Ureter (tissue), 1 donor: ENCODE results near the gene ERG28. TPM values are rescaled to one million over a fixed set of nuclear protein-coding genes. Genes with fewer than 3 reads are reported as not detected.
A peak's percentile ranks its signal among the peaks of the same experiment; 100 is the strongest.
"Not testable (repeated sequence)": the region's sequence is repeated elsewhere in the genome, so short reads cannot be mapped to it uniquely, and the experiment has no call there.

ENCODE experiments used
- DNase-seq: peaks from one replicate; pipeline ENCODE4 v3.0.0-alpha.2; 2020; ENCODE audit warnings: low spot score
- total RNA-seq: library from RNA; stranded (reverse); gene quantifications from one replicate; pipeline ENCODE4 v1.2.4, GENCODE V29; 2023
- donor health status: DM: yes; HTN: yes; CAD: no.

The ERG28 gene, protein sequence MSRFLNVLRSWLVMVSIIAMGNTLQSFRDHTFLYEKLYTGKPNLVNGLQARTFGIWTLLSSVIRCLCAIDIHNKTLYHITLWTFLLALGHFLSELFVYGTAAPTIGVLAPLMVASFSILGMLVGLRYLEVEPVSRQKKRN
- total RNA-seq: 27.4 TPM

DNA sequence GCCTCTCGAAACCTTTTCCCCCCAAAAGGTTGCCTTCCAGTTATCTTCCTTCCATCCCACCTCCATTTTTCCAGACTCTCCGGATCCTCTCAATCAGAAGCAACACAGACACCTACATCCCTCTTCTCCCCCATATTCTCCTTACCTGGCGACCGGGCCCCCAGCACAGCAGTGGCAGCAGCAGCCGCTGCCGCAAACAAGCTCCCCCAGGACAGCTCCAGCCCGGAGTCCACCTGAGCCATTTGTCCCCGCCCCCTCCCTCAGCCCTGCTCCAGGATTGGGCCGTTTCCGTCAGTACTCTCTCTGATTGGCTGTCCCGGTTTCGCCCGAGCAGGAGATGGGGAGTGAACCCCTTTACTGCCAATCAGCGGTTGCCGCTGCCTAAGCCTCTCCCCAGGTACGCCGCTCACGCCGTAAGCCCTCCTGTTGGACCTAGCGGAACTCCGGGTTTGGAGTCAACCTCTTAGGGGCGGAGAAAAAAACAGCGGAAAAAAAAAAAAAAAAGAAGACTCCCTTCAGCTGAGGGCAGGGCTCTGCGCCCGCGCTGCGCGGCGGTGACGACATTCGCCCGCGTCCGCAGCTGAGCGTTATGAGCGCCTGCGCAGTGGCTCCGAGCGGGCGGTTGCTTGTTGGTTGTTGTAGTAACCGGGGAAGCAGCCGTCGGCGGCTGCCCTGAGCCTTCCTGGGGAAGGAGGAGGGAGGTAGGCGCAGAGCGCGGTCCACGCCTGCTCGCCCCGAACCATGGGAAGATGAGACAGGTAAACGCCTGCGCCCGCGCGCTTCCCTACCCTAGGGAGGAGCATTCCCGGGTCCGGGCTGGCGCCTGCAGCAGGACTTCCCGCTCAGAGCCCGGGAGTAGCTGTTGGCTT is at the start of gene ERG28, which contains the start of gene TTLL5:
Gene ERG28, minus strand, starts transcription at position 247 of the 869 bp plus-strand sequence. CDS start 3,374 bp downstream, outside the sequence.
Gene TTLL5, plus strand, starts transcription at position 617 of the 869 bp plus-strand sequence. CDS start 1,904 bp downstream, outside the sequence.
- DNase-seq: peak; percentile 97

DNA sequence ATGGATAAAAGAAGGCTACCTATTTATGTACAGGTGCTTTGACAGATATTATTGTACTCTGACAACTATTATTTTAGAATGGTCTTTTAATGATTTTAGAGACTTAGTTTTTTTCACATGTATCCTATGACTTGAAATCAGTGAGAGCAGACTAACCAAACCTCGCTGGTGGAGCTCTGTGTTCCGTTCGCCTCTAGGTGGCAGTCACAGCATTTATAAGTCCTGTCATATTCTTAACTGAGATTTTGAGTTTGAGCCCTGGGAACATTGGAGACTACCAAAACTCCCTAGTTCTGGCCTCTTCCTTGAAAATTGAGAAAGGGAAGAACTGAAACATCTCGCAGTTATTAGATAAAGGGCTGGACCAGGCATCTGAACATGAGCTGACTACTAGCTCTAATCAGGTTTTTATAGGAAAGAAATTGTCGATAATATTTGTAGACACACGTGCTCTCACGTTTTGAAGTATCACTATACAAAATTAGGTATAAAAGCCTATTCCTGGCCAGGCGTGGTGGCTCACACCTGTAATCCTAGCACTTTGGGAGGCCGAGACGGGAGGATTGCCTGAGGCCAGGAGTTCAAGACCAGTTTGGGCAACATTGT is 48.6 kb upstream of the ERG28 start:
- peak; percentile 79 for DNase-seq

DNA sequence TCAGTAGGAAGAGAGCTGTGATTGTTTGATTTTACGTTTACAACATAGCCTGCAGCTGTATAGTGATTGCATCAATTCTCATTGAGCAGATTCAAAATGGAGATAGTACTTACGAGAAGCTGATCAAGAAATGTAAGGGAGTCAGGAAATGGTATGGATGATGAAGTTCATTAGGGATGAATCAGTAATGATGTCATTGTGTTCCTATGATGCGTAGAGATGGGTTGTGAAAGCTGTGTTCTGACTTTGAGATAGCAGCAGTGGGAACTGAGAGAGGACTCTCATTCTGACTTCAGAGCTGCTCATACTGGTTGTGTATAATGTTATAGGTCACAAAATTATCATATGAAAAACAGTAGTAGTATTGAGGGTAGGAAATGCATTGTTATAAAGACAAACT is 44.3 kb upstream of the ERG28 start:
- no peak for DNase-seq

DNA sequence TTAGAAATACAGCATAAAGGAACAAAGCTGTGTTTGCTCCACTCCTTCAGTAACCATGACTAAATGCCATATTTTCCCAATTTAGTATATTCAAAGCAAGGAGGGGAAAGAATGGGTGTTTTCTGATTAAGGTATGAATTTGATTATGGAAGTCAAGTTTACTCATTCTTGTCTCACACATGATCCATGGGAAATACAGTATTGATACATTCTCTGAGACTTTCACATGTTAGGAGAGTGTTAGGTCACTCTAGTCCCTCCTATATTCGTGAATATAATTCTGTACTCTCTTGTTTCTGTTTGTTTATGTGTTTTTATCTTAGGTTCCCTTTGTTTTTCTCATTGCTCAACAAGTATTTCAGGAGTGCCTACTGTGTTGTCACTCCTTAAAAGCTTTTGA is 42.8 kb upstream of the ERG28 start:
- no peak for DNase-seq

DNA sequence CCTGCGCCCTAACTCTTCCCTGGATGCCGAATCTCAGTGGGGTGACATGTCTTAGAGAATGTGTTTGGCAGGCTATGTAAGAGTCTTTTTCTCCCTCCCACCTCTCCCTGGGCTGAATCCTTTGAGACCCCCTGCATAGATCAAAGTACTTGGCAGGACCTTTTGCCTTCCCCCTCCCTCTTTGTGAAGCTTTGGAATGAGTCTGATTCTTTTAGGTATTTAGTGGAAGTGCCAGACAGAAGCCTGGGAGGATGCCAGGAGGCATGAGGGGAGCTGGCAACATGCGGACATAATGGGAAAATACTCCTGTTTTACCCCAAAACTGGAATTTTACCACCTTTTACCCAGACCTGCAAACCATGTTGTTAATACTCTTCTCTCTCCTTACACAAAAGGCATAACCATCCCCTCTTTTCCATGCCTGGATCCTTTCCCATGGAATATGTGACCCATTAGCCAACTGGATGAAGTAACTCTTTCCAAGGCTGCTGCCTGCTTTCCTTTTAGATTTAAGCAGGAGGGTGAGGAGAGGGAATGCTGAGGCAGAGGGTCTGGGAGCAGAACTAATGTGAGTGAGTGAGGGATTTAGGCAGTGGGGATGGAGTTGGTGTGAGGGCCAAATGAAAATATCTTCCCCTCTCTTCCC is 42.1 kb upstream of the ERG28 start:
- no peak for DNase-seq

DNA sequence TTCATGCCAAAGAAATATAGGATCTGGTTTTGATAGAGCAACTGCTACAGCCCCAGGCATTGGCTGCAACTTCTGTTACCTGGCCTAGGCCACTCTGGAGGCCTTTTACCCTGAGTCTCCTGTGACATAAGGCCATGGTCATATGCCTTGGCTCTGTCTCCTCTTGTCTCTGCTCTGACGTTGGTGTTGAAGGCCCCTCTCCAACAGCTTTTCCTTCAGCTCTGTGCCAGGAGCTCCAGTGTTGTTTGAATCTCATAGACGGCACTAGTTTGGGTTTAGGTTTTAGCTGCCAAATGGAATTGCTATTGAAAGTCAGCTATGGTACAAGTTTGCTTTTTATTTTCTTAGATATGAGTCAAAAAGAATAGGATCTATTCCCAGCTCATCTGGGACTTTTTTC is 41.4 kb upstream of the ERG28 start:
- no peak for DNase-seq

DNA sequence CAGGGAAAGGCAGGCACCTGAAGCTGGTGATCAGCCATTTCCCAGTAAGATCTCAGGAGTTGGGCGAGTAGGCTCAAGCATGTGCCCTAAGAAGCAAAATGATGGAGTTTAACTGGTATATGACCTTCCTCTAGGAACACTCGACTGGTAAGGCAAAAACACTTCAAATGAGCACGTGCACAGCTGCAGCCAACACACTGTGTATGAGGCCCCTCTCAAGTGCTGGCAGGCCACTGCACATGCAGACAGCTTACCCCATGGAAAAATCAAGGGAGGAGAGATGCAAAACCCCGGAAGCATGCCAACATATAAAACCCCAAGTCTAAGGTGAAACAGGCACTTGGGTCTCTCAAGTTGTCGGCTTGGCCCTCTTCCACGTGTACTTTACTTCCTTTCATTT is 39.6 kb upstream of the ERG28 start:
- DNase-seq: no peak

DNA sequence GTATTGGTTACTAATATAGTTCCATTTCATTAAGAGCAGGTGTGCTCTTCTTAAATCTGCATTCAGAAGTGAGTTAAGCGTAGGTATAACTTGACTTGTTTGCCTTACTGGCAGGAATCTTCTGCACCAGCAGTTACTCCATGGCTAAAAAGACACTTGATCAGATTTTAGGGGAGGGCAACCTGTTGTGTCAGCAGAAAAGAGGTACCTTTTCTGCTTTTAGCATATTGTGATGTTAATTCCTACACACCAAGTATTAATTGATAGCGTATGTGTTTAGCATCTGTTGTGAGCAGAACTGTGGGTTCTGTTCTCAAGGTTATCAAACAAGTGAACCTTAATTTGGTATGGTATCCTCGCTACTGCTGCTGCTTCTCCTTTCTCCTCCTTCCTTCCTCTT is 38.7 kb upstream of the ERG28 start:
- no peak for DNase-seq

DNA sequence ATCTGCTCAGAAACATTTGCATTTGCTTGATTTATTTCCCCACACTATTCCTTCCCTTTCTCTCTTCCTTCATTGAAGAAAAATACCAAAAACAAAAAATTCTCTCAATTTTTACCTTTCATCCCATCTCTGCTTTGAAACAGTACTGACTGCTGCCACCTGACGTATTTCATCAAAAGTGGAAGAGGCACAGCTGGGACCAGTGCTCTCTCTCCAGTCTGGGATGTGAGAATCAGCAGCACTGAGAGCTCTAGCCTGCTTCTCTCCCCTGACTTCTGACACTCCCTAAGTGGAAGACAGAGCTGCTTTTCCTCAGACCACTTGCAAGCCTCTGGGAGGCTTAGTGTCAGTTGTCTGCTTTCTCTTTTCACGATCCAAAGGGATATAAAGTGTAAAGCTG is 37.2 kb upstream of the ERG28 start:
- no peak for DNase-seq

DNA sequence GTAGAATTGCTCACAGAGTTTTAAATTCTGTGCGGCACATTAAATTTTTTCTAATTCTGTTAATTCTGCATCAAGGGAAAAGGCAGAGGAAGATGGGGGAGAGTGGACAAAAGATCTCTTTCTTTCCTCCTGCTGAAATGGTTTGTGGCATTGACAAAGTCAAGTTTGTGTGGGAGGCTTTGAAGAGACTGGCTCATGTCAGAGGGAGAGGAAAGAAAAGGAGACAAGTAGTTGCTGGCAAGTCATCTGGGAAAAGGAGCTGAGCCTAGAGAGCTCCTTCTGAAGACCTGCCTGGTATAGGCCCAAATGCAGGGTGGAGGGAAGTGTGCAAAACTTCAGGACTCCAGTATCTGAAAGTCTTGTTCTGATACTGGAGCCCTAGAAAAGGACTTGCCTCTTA is 36.7 kb upstream of the ERG28 start:
- no peak for DNase-seq

DNA sequence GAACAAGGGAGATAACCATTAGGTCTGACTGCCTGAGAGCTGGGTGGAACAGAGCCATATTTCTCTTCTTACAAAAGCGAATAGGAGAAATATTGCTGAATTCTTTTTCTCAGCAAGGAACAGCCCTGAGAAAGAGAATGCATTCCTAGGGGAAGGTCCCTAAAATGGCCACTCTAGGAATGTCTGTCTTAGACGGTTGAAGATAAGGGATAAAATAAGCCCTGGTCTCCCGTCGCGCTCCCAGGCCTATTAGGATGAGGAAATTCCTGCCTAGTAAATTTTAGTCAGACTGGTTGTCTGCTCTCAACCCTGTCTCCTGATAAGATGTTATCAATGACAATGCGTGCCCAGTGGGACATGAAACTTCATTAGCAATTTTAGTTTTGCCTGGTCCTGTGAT is 34.3 kb upstream of the ERG28 start:
- not testable (repeated sequence) for DNase-seq

DNA sequence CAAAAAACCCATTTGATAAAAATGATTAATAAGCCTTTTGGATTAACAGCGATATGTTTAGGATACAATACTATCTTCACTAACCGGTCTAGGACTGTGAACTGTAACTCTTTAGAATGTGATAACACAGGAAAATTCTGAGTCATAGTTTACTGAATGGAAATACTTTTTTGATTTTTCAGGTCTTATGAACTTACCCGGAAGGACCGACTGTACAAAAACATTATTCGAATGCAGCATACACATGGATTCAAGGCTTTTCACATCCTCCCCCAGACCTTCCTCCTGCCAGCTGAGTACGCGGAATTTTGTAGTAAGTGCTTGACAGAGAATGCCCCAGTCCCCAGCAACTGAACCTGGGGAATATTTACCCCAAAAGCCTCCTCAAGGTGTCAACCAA is 29.3 kb upstream of the ERG28 start:
- DNase-seq: no peak

DNA sequence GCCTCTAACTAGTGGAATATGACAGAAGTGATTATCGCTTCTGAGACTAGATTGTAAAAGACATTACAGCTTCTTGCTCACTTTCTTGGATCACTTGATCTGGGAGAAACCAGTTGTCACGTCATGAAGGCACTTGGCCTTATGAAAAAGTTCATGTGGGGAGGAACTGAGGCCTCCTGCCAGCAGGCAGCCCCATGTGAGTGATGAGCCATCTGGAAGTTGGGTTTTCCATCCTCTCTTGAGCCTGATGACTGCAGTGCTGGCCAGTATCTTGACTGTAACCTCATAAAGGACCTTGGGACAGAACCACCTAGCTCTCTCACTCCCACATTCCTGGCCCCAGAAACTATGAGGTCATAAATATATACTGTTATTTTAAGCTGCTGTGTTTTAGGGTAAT is 28.3 kb upstream of the ERG28 start:
- no peak for DNase-seq

DNA sequence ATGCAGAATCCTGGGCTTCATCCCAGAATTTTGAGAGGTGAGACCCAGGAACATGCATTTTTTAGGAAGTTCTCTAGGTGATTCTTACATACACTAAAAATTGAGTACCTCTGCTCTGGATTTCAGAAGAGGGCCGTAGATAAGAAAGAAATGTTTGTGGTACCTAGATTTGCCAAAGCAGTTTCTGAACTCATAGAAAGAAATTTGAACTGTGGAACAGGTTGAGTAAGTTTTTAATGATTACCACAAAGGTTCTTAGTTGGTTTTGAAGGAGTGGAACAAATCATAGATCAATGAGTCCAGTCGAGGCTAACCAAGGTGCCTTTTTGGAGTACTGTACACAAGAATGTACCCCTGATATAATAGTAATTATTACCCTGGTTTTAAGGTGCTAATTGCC is 25.2 kb upstream of the ERG28 start:
- no peak for DNase-seq

DNA sequence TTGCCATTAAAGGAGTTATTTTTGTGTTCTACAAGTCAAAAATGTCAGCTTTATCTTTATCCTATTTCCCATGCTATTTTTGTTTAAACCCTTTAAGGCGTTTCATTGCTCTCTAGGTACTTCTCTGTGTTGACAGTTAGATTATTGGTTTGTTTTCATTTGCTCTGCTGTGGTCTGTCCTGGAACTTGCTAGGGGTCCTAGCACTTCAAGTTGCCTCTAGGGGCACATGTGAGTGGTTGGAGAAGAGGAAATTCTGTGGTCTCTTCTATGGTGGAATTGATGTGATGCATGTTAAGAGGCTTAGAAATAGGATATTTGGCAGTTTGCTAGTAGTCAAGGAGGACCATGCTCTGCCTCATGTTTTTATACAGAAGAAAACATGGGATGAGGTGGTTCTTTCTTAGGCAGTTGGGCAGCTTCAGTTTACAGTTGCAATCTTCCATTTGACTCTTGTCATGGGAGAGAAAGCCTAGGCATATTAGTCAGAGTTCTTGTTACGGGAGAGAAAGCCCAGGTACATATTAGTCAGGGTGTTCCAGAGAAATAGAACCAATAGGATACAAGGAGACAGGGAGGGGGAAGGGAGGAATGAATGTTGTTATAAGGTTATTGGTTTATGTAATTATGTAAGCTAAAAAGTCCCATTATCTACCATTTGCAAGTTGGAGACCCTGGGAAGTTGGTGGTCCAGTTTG is 14.7 kb upstream of the ERG28 start:
- no peak for DNase-seq

DNA sequence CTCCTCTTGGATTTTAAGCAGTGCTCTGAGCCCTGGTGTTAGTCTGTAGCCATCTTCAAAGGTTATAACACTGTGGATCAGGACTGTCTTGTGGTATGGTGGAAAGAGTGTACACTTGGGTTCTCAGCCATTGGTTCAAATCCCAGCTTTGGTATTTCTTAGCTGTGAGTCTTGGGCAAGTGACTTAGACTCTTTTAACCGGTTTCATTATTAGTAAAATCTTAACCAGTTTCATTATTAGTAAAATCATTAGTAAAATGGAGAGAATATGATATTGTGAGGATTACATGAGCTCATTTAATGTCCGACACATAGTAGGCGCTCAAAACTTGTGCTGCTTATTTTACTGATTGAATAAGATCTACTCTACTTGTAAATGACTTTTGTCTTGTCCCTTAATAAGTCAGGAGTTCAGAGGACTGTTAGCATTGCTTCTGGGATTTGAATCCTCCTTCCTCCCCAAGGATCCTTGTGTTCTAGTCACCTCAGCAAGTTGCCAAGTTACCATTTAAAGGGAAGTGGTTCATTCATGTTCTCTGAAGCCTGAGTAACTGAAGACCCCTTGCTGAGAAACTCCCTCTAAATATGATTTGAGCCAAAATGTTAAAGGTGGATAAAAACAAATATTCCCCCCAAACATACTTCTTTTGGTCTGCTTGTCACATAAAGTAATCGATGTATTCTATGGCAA is 12.8 kb upstream of the ERG28 start:
- DNase-seq: no peak

DNA sequence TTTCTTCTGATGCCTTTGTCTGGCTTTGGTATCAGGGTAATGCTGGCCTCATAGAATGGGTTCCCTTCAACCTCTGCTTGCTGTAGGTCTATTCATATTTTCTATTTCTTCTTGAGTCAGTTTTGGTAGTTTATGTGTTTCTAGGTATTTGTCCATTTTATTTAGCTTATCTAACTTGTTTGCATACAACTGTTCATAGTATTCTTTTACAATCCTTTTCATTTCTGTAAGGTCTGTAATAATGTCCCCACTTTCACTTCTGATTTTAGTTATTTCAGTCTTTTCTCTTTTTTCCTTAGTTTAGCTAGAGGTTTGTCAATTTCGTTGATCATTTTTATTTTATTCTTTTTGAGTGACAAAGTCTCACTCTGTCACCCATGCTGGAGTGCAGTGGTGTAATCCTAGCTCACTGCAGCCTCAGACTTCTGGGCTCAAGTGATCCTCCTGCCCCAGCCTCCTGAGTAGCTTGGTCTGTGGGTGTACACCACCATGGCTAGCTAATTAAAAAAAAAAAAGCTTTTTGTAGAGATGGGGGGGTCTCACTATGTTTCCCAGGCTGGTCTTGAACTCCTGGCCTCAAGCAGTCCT is 12.0 kb upstream of the ERG28 start:
- no peak for DNase-seq

DNA sequence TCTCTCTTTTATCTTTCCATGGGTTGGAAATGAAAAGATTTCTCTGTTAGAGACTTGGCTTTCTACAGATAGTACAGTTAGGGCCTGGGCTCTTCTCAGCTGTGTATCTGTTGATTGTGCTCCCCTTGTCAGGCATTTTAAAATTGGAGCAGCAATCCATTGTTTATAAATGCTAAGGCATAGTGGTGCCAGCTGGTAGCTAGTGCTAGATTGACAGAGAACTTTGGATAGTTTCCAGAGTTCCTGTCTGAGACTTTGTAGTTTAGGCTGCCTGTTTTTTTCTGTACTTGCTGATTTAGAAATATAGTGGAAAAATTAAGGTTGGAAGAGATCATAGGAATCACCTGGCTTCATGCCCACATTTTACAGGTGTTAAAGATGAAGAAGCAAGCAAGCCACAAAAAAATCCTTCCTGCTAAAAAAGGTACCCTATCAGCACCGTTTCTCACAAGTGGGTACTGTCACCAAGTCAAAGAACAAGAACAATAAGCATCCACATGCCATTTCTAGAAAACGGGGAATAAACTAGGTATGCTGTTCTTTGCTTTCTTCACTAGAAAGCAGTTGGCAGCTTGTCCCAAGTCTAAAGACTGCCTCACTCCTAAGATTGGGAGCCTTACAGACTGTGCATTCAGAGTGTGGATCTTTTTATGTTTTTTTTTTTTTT is 6.6 kb upstream of the ERG28 start:
- no peak for DNase-seq

DNA sequence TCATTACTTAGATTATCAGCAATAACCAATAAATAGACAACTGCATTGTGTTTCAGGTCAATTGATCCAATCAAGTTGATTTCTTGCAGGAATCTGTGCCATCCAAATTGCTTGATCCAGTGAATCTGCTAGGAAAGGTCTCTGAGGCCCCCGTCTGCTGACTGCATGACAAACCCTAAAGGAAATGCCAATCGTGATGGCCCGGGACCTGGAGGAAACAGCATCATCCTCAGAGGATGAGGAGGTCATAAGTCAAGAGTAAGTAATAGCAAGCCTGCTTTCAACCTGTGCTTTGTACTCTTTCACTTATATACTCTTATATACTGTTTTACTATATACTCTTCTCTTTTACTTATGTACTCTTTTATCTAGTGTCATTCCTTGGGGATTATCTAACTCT is 2.3 kb upstream of the ERG28 start:
- no peak for DNase-seq

DNA sequence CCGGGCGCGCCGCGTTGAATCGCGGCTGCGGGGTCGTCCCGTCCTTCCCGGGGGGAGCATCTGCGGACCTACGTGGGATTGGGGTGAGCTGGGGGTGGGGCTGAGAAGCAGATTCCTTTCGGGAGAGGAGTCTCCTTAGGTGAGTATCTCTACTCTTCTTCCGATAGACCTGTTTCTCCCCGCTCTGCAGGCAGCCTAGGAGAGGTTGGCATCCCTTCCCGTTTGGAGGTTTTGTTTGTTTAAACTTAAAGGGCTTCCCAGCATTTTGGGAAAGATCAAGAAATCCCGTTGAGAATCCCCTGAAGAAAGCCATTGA is 781 bp upstream of the ERG28 start:
- no peak for DNase-seq

DNA sequence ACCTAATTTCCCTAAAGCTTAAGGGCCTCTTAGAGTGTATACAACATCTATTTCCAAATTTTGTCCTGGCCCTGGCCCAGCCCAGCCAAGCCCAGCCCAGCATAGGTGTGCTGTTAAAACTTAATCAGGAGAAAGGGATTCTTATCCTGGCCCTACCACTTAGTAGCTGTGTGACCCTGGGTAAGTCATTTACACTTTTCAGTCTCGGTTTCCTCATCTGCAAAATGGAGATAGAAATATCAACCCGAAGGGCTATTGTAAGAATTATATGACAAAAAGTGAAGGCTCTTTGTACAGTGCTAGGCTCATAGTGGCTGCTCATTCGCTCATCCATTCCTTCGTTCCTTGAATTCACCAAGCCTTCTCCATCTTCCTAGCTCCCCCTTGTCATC is 442 bp downstream of the ERG28 start:
- no peak for DNase-seq
